WTC11 (cell line): ENCODE data around the gene GOLPH3. TPM values are rescaled to one million over a fixed set of nuclear protein-coding genes. Genes with fewer than 3 reads are reported as not detected.
A peak's percentile ranks its signal among the peaks of the same experiment; 100 is the strongest.

Source experiments
- ATAC-seq: fragments of 200-7000 bp; cut with Tn5 transposase; 2 replicates; pipeline ENCODE4 v1.10.0; 2021; ENCODE audit warnings: mild to moderate bottlenecking, moderate library complexity
- CTCF ChIA-PET: fragments of 300-600 bp; sonication (Branson Sonifier 250); formaldehyde crosslinking; loops from one replicate; lab custom pipeline; 2021; ENCODE audit warnings: antibody characterized with exemption; lab: Charles Lee
- POLR2A ChIA-PET: fragments of 350-600 bp; sonication (Branson Sonifier 250); formaldehyde crosslinking; loops from one replicate; lab custom pipeline; 2021; ENCODE audit warnings: antibody characterized with exemption; lab: Charles Lee
- DNase-seq: peaks from one replicate; pipeline ENCODE4 v3.0.0; 2021; ENCODE audit warnings: low spot score
- H3K27ac Mint-ChIP-seq: 2 replicates; pipeline ENCODE4 v1.8.0; 2021; ENCODE audit warnings: mixed read lengths
- H3K27me3 Mint-ChIP-seq: 2 replicates; pipeline ENCODE4 v1.8.0; 2021; ENCODE audit warnings: low read depth, mild to moderate bottlenecking, moderate library complexity, mixed read lengths
- H3K36me3 Mint-ChIP-seq: 2 replicates; pipeline ENCODE4 v1.8.0; 2021; ENCODE audit warnings: mixed read lengths
- H3K4me1 Mint-ChIP-seq: 2 replicates; pipeline ENCODE4 v1.8.0; 2022; ENCODE audit warnings: mixed read lengths
- H3K4me3 Mint-ChIP-seq: 2 replicates; pipeline ENCODE4 v1.8.0; 2021; ENCODE audit warnings: mild to moderate bottlenecking, moderate library complexity, mixed read lengths
- H3K9me3 Mint-ChIP-seq: 2 replicates; pipeline ENCODE4 v1.8.0; 2021; ENCODE audit warnings: mixed read lengths
- ATF1 ChIP-seq: sonication (generic); formaldehyde crosslinking; IDR thresholded peaks from 2 replicates; pipeline ENCODE4 v1.8.1; 2023; ENCODE audit warnings: mild to moderate bottlenecking, moderate library complexity, missing genetic modification reagents
- CBFB ChIP-seq: sonication (generic); formaldehyde crosslinking; IDR thresholded peaks from 2 replicates; pipeline ENCODE4 v1.8.1; 2022; ENCODE audit warnings: mild to moderate bottlenecking, low read depth, missing genetic modification reagents
- ESRRA ChIP-seq: sonication (generic); formaldehyde crosslinking; IDR thresholded peaks from 2 replicates; pipeline ENCODE4 v1.8.1; 2022; ENCODE audit warnings: mild to moderate bottlenecking, missing genetic modification reagents, borderline replicate concordance
- GTF2I ChIP-seq: fragments of 250-450 bp; sonication (Bioruptor Pico); conservative IDR thresholded peaks from 2 replicates; pipeline ENCODE4 v1.4.0; 2021; ENCODE audit warnings: mild to moderate bottlenecking
- IRF2 ChIP-seq: sonication (generic); formaldehyde crosslinking; IDR thresholded peaks from 2 replicates; pipeline ENCODE4 v1.8.0; 2022; ENCODE audit warnings: low read depth, missing genetic modification reagents, borderline replicate concordance
- KAT7 ChIP-seq: sonication (generic); formaldehyde crosslinking; IDR thresholded peaks from 2 replicates; pipeline ENCODE4 v1.8.1; 2023; ENCODE audit warnings: missing genetic modification reagents, mild to moderate bottlenecking, borderline replicate concordance
- MLX ChIP-seq: sonication (generic); formaldehyde crosslinking; IDR thresholded peaks from 2 replicates; pipeline ENCODE4 v1.8.1; 2023; ENCODE audit warnings: mild to moderate bottlenecking, missing genetic modification reagents, moderate library complexity
- NFATC4 ChIP-seq: fragments of 250-450 bp; sonication (Bioruptor Pico); IDR thresholded peaks from 2 replicates; pipeline ENCODE4 v1.9.0; 2021; ENCODE audit warnings: mild to moderate bottlenecking
- NFE2L1 ChIP-seq: sonication (generic); formaldehyde crosslinking; IDR thresholded peaks from 2 replicates; pipeline ENCODE4 v1.8.1; 2023; ENCODE audit warnings: missing genetic modification reagents
- NR3C1 ChIP-seq: sonication (generic); formaldehyde crosslinking; conservative IDR thresholded peaks from 2 replicates; pipeline ENCODE4 v1.8.1; 2023; ENCODE audit warnings: low read depth, mild to moderate bottlenecking, missing genetic modification reagents
- OVOL2 ChIP-seq: fragments of 250-450 bp; sonication (Bioruptor Pico); IDR thresholded peaks from 2 replicates; pipeline ENCODE4 v1.9.0; 2021; ENCODE audit warnings: mild to moderate bottlenecking, borderline replicate concordance
- TEAD1 ChIP-seq: sonication (generic); formaldehyde crosslinking; IDR thresholded peaks from 2 replicates; pipeline ENCODE4 v1.8.0; 2022; ENCODE audit warnings: mild to moderate bottlenecking, missing genetic modification reagents
- ZMAT4 ChIP-seq: fragments of 250-450 bp; sonication (Bioruptor Pico); IDR thresholded peaks from 2 replicates; pipeline ENCODE4 v1.9.0; 2021; ENCODE audit warnings: mild to moderate bottlenecking
- ZNF138 ChIP-seq: sonication (generic); formaldehyde crosslinking; conservative IDR thresholded peaks from 2 replicates; pipeline ENCODE4 v1.8.1; 2022; ENCODE audit warnings: mild to moderate bottlenecking, moderate library complexity, missing genetic modification reagents
- ZNF219 ChIP-seq: sonication (generic); formaldehyde crosslinking; IDR thresholded peaks from 2 replicates; pipeline ENCODE4 v1.8.0; 2023; ENCODE audit warnings: missing genetic modification reagents, mild to moderate bottlenecking, borderline replicate concordance
- ZNF232 ChIP-seq: sonication (generic); formaldehyde crosslinking; IDR thresholded peaks from 2 replicates; pipeline ENCODE4 v1.8.0; 2022; ENCODE audit warnings: mild to moderate bottlenecking, missing genetic modification reagents
- total RNA-seq: library from RNA; stranded (reverse); gene quantifications from 3 replicates; pipeline ENCODE4 v1.2.3, GENCODE V29; 2021
- TF ChIP-seq, protein P1 (sequence below): sonication (generic); formaldehyde crosslinking; IDR thresholded peaks from 2 replicates; pipeline ENCODE4 v1.8.1; 2023; ENCODE audit warnings: mild to moderate bottlenecking, moderate library complexity, missing genetic modification reagents
- TF ChIP-seq, protein P2 (sequence below): sonication (generic); formaldehyde crosslinking; IDR thresholded peaks from 2 replicates; pipeline ENCODE4 v1.8.0; 2022; ENCODE audit warnings: missing genetic modification reagents
- TF ChIP-seq, protein P3 (sequence below): fragments of 250-450 bp; sonication (Bioruptor Pico); IDR thresholded peaks from 2 replicates; pipeline ENCODE4 v1.8.0; 2021; ENCODE audit warnings: mild to moderate bottlenecking

Gene GOLPH3
- total RNA-seq, 1 experiment from 2014 or later = 101 TPM

GRCh38 chr5:32098291-32098690 lies 75.8 kb downstream of the GOLPH3 start (continued):
- TF ChIP-seq, protein P1, sequence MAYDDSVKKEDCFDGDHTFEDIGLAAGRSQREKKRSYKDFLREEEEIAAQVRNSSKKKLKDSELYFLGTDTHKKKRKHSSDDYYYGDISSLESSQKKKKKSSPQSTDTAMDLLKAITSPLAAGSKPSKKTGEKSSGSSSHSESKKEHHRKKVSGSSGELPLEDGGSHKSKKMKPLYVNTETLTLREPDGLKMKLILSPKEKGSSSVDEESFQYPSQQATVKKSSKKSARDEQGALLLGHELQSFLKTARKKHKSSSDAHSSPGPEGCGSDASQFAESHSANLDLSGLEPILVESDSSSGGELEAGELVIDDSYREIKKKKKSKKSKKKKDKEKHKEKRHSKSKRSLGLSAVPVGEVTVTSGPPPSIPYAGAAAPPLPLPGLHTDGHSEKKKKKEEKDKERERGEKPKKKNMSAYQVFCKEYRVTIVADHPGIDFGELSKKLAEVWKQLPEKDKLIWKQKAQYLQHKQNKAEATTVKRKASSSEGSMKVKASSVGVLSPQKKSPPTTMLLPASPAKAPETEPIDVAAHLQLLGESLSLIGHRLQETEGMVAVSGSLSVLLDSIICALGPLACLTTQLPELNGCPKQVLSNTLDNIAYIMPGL (CRISPR knock-in tag) = no peak
- TF ChIP-seq, protein P2, sequence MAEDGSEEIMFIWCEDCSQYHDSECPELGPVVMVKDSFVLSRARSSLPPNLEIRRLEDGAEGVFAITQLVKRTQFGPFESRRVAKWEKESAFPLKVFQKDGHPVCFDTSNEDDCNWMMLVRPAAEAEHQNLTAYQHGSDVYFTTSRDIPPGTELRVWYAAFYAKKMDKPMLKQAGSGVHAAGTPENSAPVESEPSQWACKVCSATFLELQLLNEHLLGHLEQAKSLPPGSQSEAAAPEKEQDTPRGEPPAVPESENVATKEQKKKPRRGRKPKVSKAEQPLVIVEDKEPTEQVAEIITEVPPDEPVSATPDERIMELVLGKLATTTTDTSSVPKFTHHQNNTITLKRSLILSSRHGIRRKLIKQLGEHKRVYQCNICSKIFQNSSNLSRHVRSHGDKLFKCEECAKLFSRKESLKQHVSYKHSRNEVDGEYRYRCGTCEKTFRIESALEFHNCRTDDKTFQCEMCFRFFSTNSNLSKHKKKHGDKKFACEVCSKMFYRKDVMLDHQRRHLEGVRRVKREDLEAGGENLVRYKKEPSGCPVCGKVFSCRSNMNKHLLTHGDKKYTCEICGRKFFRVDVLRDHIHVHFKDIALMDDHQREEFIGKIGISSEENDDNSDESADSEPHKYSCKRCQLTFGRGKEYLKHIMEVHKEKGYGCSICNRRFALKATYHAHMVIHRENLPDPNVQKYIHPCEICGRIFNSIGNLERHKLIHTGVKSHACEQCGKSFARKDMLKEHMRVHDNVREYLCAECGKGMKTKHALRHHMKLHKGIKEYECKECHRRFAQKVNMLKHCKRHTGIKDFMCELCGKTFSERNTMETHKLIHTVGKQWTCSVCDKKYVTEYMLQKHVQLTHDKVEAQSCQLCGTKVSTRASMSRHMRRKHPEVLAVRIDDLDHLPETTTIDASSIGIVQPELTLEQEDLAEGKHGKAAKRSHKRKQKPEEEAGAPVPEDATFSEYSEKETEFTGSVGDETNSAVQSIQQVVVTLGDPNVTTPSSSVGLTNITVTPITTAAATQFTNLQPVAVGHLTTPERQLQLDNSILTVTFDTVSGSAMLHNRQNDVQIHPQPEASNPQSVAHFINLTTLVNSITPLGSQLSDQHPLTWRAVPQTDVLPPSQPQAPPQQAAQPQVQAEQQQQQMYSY = no peak
- TF ChIP-seq NFE2L1 (no peak), CBFB (CRISPR knock-in tag) (no peak), TEAD1 (no peak), GTF2I (no peak)
- TF ChIP-seq, protein P3, sequence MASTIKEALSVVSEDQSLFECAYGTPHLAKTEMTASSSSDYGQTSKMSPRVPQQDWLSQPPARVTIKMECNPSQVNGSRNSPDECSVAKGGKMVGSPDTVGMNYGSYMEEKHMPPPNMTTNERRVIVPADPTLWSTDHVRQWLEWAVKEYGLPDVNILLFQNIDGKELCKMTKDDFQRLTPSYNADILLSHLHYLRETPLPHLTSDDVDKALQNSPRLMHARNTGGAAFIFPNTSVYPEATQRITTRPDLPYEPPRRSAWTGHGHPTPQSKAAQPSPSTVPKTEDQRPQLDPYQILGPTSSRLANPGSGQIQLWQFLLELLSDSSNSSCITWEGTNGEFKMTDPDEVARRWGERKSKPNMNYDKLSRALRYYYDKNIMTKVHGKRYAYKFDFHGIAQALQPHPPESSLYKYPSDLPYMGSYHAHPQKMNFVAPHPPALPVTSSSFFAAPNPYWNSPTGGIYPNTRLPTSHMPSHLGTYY (CRISPR knock-in tag) = no peak

DNA sequence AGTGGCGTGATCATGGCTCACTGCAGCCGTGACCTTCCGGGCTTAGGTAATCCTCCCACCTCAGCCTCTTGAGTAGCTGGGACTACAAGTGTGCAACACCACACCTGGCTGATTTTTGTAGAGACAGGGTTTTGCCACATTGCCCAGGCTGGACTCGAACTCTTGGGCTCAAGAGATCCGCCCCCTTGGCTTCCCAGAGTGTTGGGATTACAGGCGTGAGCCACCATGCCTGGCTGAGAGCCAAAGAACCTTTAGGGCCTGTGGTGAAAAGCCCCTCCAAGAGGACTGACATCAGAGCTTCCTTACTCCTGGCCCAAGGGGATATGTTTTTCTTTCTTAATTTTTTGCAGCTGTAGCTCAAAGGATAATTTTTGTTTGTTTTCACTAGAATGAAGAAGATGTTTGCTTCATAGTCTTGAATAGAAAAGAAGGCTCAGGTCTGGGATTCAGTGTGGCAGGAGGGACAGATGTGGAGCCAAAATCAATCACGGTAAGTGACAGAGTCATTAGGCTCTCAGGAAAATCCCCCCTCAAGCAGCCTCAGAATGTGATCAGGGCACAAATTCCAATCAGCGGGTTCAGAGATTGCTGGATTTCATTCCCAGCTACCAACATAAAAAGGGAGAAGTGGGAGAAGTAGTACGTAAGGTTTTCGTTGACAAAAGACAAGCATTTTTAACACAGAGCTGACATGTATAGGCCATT lies 77.1 kb downstream of the GOLPH3 start:
- peaks cover 25% of the 10 kb centered on the region for H3K36me3 Mint-ChIP-seq
- H3K27me3 Mint-ChIP-seq = no peaks in the 10 kb centered on the region
- H3K27ac Mint-ChIP-seq = 0 out of 2 replicates have a peak overlapping the region, but pooled peaks have one; percentile 6
- H3K9me3 Mint-ChIP-seq = no peaks in the 10 kb centered on the region
- no peak for TF ChIP-seq MLX (CRISPR knock-in tag)
- TF ChIP-seq ZNF138 = no peak
- no peak for TF ChIP-seq TEAD1
- no peak for TF ChIP-seq ATF1 (CRISPR knock-in tag)
- no peak for TF ChIP-seq OVOL2 (CRISPR knock-in tag)
- no peak for TF ChIP-seq ZNF219 (CRISPR knock-in tag)
- no peak for TF ChIP-seq ESRRA (CRISPR knock-in tag)
- TF ChIP-seq ZNF232 = no peak
- TF ChIP-seq NFATC4 (CRISPR knock-in tag) = no peak
- TF ChIP-seq KAT7 (CRISPR knock-in tag) = no peak
- no peak for TF ChIP-seq CBFB (CRISPR knock-in tag)
- no peak for TF ChIP-seq NR3C1 (CRISPR knock-in tag)
- no peak for TF ChIP-seq ZMAT4
- TF ChIP-seq IRF2 = no peak
- POLR2A ChIA-PET = interaction anchor here (0.7 kb wide), 1 partner anchor 260 kb away, joined by 4 read pairs; no protein-coding TSS in a partner anchor
- ATAC-seq (no peak), DNase-seq (no peak)
- no peak overlapping the region for H3K4me3 Mint-ChIP-seq
- peaks cover 5% of the 10 kb centered on the region for H3K4me1 Mint-ChIP-seq
- CTCF ChIA-PET = interaction anchor here (0.7 to 1.0 kb wide), 2 partner anchors 11 to 233 kb away, joined by 3 to 7 read pairs; no protein-coding TSS in a partner anchor
